SH-SY5Y (cell line): ENCODE results near the gene TEAD1.

Experiments
- GATA2 ChIP-seq: IDR thresholded peaks from 2 replicates; pipeline ENCODE4 v1.6.1; 2011; ENCODE audit warnings: mild to moderate bottlenecking, low read depth, low read length
- GATA3 ChIP-seq: IDR thresholded peaks from 2 replicates; pipeline ENCODE4 v1.6.1; 2011; ENCODE audit warnings: low read depth, mild to moderate bottlenecking, low read length, moderate library complexity

GRCh38 chr11:12757416-12757815, 83.2 kb downstream of the TEAD1 start:
- TF ChIP-seq GATA2 = no peak
- TF ChIP-seq GATA3 = no peak
